MM.1S (cell line): ENCODE data around the gene RSRC1.

ENCODE experiments used
- DNase-seq: peaks from one replicate; pipeline ENCODE4 v3.0.0-alpha.2; 2015
- H2AFZ ChIP-seq: fragments of 300-600 bp; sonication (generic); 2 replicates; pipeline ENCODE4 v1.6.0; 2016; ENCODE audit warnings: antibody characterized with exemption, low read length
- H3F3A ChIP-seq: fragments of 300-600 bp; sonication (generic); 2 replicates; pipeline ENCODE4 v1.6.1; 2016; ENCODE audit warnings: mild to moderate bottlenecking, antibody characterized with exemption, low read length, moderate library complexity, mixed read lengths; ENCODE audit not compliant: insufficient read depth
- H3K27ac ChIP-seq: fragments of 300-600 bp; sonication (generic); 2 replicates; pipeline ENCODE4 v1.5.1; 2016; ENCODE audit warnings: mild to moderate bottlenecking, low read length
- H3K27me3 ChIP-seq: fragments of 300-600 bp; sonication (generic); replicated peaks from 2 replicates; pipeline ENCODE4 v1.6.0; 2016; ENCODE audit warnings: low read length; ENCODE audit not compliant: insufficient read depth
- H3K36me3 ChIP-seq: fragments of 300-600 bp; sonication (generic); replicated peaks from 2 replicates; pipeline ENCODE4 v1.6.1; 2016; ENCODE audit warnings: mild to moderate bottlenecking, low read length, mixed read lengths; ENCODE audit not compliant: insufficient read depth
- H3K4me1 ChIP-seq: fragments of 300-600 bp; sonication (generic); 2 replicates; pipeline ENCODE4 v1.6.1; 2016; ENCODE audit warnings: low read length, mixed read lengths
- H3K4me2 ChIP-seq: fragments of 300-600 bp; sonication (generic); 2 replicates; pipeline ENCODE4 v1.6.0; 2016; ENCODE audit warnings: low read depth, low read length
- H3K4me3 ChIP-seq: fragments of 300-600 bp; sonication (generic); 2 replicates; pipeline ENCODE4 v1.5.1; 2016; ENCODE audit warnings: low read length, mixed read lengths
- H3K79me2 ChIP-seq: fragments of 300-600 bp; sonication (generic); 2 replicates; pipeline ENCODE4 v1.6.1; 2016; ENCODE audit warnings: mixed run types, low read length, mixed read lengths
- H3K9ac ChIP-seq: fragments of 300-600 bp; sonication (generic); 2 replicates; pipeline ENCODE4 v1.6.1; 2016; ENCODE audit warnings: low read length, mixed read lengths
- H3K9me2 ChIP-seq: fragments of 300-600 bp; sonication (generic); replicated peaks from 2 replicates; pipeline ENCODE4 v1.6.1; 2016; ENCODE audit warnings: mild to moderate bottlenecking, low read length, mixed read lengths; ENCODE audit not compliant: insufficient read depth
- H3K9me3 ChIP-seq: fragments of 300-600 bp; sonication (generic); replicated peaks from 2 replicates; pipeline ENCODE4 v1.6.1; 2016; ENCODE audit warnings: mild to moderate bottlenecking, low read length, mixed read lengths; ENCODE audit not compliant: insufficient read depth
- H4K20me1 ChIP-seq: fragments of 300-600 bp; sonication (generic); 2 replicates; pipeline ENCODE4 v1.6.1; 2016; ENCODE audit warnings: mild to moderate bottlenecking, low read length, moderate library complexity, mixed read lengths; ENCODE audit not compliant: insufficient read depth
- EZH2 ChIP-seq: fragments of 300-600 bp; sonication (generic); optimal IDR thresholded peaks from 2 replicates; pipeline ENCODE3; 2017; ENCODE audit warnings: low read depth, mild to moderate bottlenecking, antibody characterized with exemption, low read length, mixed read lengths
- EZH2phosphoT487 ChIP-seq: fragments of 300-600 bp; sonication (generic); IDR thresholded peaks from 2 replicates; pipeline ENCODE4 v1.6.1; 2018; ENCODE audit warnings: antibody characterized with exemption, low read length
- TF ChIP-seq, protein P1 (sequence below): fragments of 300-600 bp; sonication (generic); IDR thresholded peaks from 2 replicates; pipeline ENCODE4 v1.5.1; 2016; ENCODE audit warnings: antibody characterized with exemption, low read length, mixed read lengths

RSRC1 gene

DNA sequence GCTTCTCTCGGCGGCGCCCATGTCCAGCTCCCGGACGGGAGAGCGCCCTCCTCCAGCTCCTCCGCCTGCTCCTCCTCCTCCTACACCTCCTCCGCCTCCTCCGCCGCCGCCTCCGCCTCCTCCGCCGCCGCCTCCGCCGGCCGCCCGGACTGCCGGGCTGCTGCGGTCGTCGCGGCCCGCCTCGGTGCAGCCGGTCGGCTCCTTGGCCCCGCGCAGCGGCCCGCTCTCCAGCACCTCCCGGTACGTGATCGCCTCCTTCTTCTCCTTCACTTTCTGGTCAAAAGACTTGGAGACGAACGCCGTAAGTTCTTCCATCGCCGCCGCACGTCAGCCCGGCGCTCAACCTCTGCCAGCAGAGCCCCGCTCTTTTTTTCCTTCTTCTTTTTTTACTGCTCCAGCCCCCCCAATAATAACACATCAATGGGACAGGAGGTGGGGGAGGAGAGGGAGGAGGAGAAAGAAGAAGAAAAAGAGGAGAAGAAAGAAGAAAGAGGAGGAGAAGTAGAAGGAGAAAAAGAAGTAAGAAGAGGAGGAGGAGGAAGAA, 4.1 kb upstream of the RSRC1 start:
- peaks cover 15% of the 10 kb centered on the region for H3F3A ChIP-seq
- peaks cover 23% of the 10 kb centered on the region for H3K27me3 ChIP-seq
- H3K79me2 ChIP-seq: peaks cover 6% of the 10 kb centered on the region
- no peaks in the 10 kb centered on the region for H3K9me3 ChIP-seq
- no peak overlapping the region; the same call in 1 of the 2 replicates for H3K9ac ChIP-seq
- TF ChIP-seq EZH2 (no peak), EZH2phosphoT487 (no peak)
- TF ChIP-seq, protein P1, sequence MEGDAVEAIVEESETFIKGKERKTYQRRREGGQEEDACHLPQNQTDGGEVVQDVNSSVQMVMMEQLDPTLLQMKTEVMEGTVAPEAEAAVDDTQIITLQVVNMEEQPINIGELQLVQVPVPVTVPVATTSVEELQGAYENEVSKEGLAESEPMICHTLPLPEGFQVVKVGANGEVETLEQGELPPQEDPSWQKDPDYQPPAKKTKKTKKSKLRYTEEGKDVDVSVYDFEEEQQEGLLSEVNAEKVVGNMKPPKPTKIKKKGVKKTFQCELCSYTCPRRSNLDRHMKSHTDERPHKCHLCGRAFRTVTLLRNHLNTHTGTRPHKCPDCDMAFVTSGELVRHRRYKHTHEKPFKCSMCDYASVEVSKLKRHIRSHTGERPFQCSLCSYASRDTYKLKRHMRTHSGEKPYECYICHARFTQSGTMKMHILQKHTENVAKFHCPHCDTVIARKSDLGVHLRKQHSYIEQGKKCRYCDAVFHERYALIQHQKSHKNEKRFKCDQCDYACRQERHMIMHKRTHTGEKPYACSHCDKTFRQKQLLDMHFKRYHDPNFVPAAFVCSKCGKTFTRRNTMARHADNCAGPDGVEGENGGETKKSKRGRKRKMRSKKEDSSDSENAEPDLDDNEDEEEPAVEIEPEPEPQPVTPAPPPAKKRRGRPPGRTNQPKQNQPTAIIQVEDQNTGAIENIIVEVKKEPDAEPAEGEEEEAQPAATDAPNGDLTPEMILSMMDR: no peak
- no peaks in the 10 kb centered on the region for H3K9me2 ChIP-seq
- no peaks in the 10 kb centered on the region for H4K20me1 ChIP-seq
- H3K36me3 ChIP-seq: no peaks in the 10 kb centered on the region
- peak overlapping the region; percentile 86 for H2AFZ ChIP-seq
- peak; percentile 29 for DNase-seq
- H3K27ac ChIP-seq: no peak overlapping the region
- peak overlapping the region; percentile 85 for H3K4me2 ChIP-seq
- peak overlapping the region; percentile 66 for H3K4me3 ChIP-seq
- H3K4me1 ChIP-seq: peaks cover 6% of the 10 kb centered on the region

DNA sequence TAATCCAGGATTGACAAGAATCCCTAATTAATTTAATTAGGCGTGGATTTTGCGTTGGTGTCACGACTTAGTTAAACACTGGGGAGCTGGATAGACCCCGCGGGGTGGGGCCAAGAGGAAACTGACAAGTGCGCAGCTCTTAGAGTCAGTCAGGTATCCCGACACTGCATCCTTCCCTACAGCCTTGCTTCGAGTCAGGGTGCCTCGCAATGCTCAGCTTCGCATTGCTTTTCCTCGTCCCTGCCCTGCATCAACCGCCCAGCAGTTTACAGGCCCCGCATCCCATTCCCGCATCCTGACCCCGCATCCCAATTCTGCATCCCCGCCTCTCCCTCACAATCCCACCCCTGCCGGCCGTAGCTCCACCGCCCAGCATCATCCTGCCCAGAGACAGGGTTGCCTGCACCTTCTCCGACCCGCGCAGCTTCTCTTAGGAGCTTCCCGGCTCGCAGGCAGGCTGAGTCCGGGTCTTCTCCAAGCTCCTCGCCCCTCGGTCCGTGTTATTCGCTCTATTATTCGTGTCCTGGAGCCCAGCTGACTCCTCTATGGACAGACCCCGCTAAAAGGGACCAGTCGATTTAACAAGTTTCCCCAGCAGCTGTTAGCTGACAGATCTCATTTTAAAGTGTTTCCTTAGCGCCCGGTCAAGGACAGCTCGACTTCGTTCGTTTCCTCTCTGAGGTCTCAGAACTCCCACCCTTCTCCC, 3.0 kb upstream of the RSRC1 start:
- H3F3A ChIP-seq: peaks cover 15% of the 10 kb centered on the region
- no peak overlapping the region for H3K27ac ChIP-seq
- H3K27me3 ChIP-seq: peaks cover 23% of the 10 kb centered on the region
- no peak for TF ChIP-seq EZH2
- TF ChIP-seq, protein P1: no peak
- peaks cover 17% of the 10 kb centered on the region for H3K4me1 ChIP-seq
- H3K9ac ChIP-seq: no peak overlapping the region
- H4K20me1 ChIP-seq: no peaks in the 10 kb centered on the region
- H2AFZ ChIP-seq: peak overlapping the region; percentile 86
- peak overlapping the region; percentile 85 for H3K4me2 ChIP-seq
- H3K4me3 ChIP-seq: peak overlapping the region; percentile 66
- DNase-seq: peak; percentile 39
- no peaks in the 10 kb centered on the region for H3K9me2 ChIP-seq
- peaks cover 17% of the 10 kb centered on the region for H3K79me2 ChIP-seq
- H3K36me3 ChIP-seq: no peaks in the 10 kb centered on the region
- H3K9me3 ChIP-seq: no peaks in the 10 kb centered on the region

DNA sequence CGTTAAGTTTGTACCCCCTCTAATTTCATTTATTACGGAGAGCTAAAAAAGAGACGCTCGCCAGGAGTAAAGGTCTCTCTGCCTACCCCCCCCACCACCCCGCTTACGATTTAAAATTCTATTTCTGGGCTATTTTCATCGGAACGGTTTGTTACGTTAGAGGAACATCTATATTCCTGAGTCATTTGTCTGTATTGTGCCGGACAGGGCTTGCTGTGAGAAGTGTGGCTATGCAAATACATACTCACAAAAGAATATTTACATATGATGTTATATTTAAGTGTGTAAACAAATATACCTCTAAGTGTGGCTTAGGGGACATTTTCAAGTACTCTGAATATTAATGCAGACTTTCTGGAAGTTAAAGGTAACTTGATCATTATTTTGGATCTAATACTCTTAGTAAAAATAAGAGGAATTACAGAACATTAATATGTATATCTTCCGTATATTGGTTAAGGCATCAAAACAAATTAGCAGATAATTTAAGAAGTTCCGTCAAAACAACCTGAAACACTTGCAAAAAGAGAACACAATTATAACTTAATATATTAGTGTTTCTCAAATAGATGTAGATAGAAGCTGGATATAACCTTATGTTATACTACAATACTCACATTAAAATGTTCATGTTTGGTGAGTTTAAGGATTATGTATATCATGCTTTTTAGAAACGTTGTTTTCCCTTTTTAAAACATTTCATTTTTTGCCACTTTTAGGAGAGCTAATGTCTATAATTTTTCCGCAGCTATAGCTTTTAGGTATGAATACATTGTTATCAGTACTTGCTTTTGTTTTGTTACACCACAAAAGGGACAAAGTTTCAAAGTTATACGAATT, 2.1 kb upstream of the RSRC1 start:
- DNase-seq: no peak
- Histone ChIP-seq H3K36me3 (no peaks in the 10 kb centered on the region), H3K4me3 (no peak overlapping the region), H3K9me3 (no peaks in the 10 kb centered on the region), H4K20me1 (no peaks in the 10 kb centered on the region), H3K4me1 (peaks cover 18% of the 10 kb centered on the region), H3K27ac (no peak overlapping the region), H3K9ac (no peak overlapping the region), H3F3A (peaks cover 15% of the 10 kb centered on the region), H3K4me2 (no peak overlapping the region), H3K79me2 (peaks cover 26% of the 10 kb centered on the region), H3K27me3 (peaks cover 23% of the 10 kb centered on the region), H2AFZ (no peak overlapping the region), H3K9me2 (no peaks in the 10 kb centered on the region)
- TF ChIP-seq, protein P1: no peak
- TF ChIP-seq EZH2phosphoT487 (no peak), EZH2 (no peak)
